Neural progenitor cell (in vitro differentiated cells): ENCODE results near the gene TWSG1. TPM values are rescaled to one million over a fixed set of nuclear protein-coding genes. Genes with fewer than 3 reads are reported as not detected.

Experiments used
- DNase-seq: peaks from one replicate; pipeline ENCODE4 v3.0.0-alpha.2; 2016; ENCODE audit warnings: low spot score
- H2AFZ ChIP-seq: fragments of 200-600 bp; sonication (generic); replicated peaks from 2 replicates; pipeline ENCODE4 v1.6.1; 2016; ENCODE audit warnings: antibody characterized with exemption
- H3F3A ChIP-seq: fragments of 200-600 bp; sonication (generic); 2 replicates; pipeline ENCODE4 v1.6.1; 2016; ENCODE audit warnings: antibody characterized with exemption, low read depth
- H3K27ac ChIP-seq: fragments of 200-600 bp; sonication (generic); 2 replicates; pipeline ENCODE4 v1.5.1; 2016; ENCODE audit warnings: mild to moderate bottlenecking
- H3K27me3 ChIP-seq: fragments of 200-600 bp; sonication (generic); 2 replicates; pipeline ENCODE4 v1.6.1; 2016; ENCODE audit warnings: mild to moderate bottlenecking, moderate library complexity
- H3K36me3 ChIP-seq: fragments of 200-600 bp; sonication (generic); 2 replicates; pipeline ENCODE4 v1.5.1; 2016
- H3K4me1 ChIP-seq: fragments of 200-600 bp; sonication (generic); 2 replicates; pipeline ENCODE4 v1.6.1; 2016; ENCODE audit warnings: mixed run types
- H3K4me2 ChIP-seq: fragments of 200-600 bp; sonication (generic); 2 replicates; pipeline ENCODE4 v1.6.1; 2016
- H3K4me3 ChIP-seq: fragments of 200-600 bp; sonication (generic); 2 replicates; pipeline ENCODE4 v1.5.1; 2016
- H3K79me2 ChIP-seq: fragments of 200-600 bp; sonication (generic); 2 replicates; pipeline ENCODE4 v1.6.1; 2016; ENCODE audit warnings: low read depth
- H3K9ac ChIP-seq: fragments of 200-600 bp; sonication (generic); 2 replicates; pipeline ENCODE4 v1.6.1; 2016
- H3K9me3 ChIP-seq: fragments of 200-600 bp; sonication (generic); 2 replicates; pipeline ENCODE4 v1.5.1; 2016; ENCODE audit warnings: low read depth
- H4K20me1 ChIP-seq: fragments of 200-600 bp; sonication (generic); 2 replicates; pipeline ENCODE4 v1.6.1; 2016; ENCODE audit warnings: low read depth
- H3K27ac Mint-ChIP-seq: 3 replicates; pipeline ENCODE4 v1.8.0; 2021; ENCODE audit warnings: mixed read lengths
- H3K27me3 Mint-ChIP-seq: 2 replicates; pipeline ENCODE4 v1.8.0; 2022; ENCODE audit warnings: low read depth, mild to moderate bottlenecking, inconsistent platforms, moderate library complexity, mixed read lengths; ENCODE audit not compliant: insufficient read depth
- H3K36me3 Mint-ChIP-seq: 3 replicates; pipeline ENCODE4 v1.8.0; 2021; ENCODE audit warnings: mixed read lengths
- H3K4me1 Mint-ChIP-seq: 3 replicates; pipeline ENCODE4 v1.8.0; 2021; ENCODE audit warnings: mixed read lengths
- H3K4me3 Mint-ChIP-seq: 3 replicates; pipeline ENCODE4 v1.8.0; 2021; ENCODE audit warnings: mild to moderate bottlenecking, moderate library complexity, mixed read lengths
- H3K9me3 Mint-ChIP-seq: 3 replicates; pipeline ENCODE4 v1.8.0; 2020; ENCODE audit warnings: mixed read lengths
- EZH2 ChIP-seq: fragments of 200-600 bp; sonication (generic); IDR thresholded peaks from 2 replicates; pipeline ENCODE4 v1.6.1; 2017; ENCODE audit warnings: antibody characterized with exemption, mild to moderate bottlenecking, moderate library complexity
- EZH2phosphoT487 ChIP-seq: fragments of 200-600 bp; sonication (generic); IDR thresholded peaks from 2 replicates; pipeline ENCODE4 v1.6.1; 2017; ENCODE audit warnings: antibody characterized with exemption
- total RNA-seq: library from RNA; depleted of rRNA; stranded (reverse); fragments of >200 nt; gene quantifications from 2 replicates; pipeline ENCODE4 v1.2.3, GENCODE V29; 2015; ENCODE audit warnings: low replicate concordance
- TF ChIP-seq, protein P1 (sequence below): fragments of 200-600 bp; sonication (generic); IDR thresholded peaks from 2 replicates; pipeline ENCODE4 v1.5.1; 2017; ENCODE audit warnings: antibody characterized with exemption, mild to moderate bottlenecking

TWSG1 gene
- total RNA-seq, 1 donor from 2014 or later = 87.9 TPM

- H3K4me3 Mint-ChIP-seq = no peak overlapping the region
- peaks cover 2% of the 10 kb centered on the region for H3K36me3 Mint-ChIP-seq
- no peaks in the 10 kb centered on the region for H4K20me1 ChIP-seq
- H2AFZ ChIP-seq = no peak overlapping the region
- H3K36me3 ChIP-seq = no peaks in the 10 kb centered on the region
- peaks cover 4% of the 10 kb centered on the region for H3K27me3 Mint-ChIP-seq
- H3K9me3 ChIP-seq = no peaks in the 10 kb centered on the region
- H3K4me3 ChIP-seq = no peak overlapping the region
- H3K79me2 ChIP-seq = no peaks in the 10 kb centered on the region
- no peaks in the 10 kb centered on the region for H3F3A ChIP-seq
- peaks cover 14% of the 10 kb centered on the region for H3K9me3 Mint-ChIP-seq
- TF ChIP-seq EZH2phosphoT487 (no peak), EZH2 (no peak)
- TF ChIP-seq, protein P1, sequence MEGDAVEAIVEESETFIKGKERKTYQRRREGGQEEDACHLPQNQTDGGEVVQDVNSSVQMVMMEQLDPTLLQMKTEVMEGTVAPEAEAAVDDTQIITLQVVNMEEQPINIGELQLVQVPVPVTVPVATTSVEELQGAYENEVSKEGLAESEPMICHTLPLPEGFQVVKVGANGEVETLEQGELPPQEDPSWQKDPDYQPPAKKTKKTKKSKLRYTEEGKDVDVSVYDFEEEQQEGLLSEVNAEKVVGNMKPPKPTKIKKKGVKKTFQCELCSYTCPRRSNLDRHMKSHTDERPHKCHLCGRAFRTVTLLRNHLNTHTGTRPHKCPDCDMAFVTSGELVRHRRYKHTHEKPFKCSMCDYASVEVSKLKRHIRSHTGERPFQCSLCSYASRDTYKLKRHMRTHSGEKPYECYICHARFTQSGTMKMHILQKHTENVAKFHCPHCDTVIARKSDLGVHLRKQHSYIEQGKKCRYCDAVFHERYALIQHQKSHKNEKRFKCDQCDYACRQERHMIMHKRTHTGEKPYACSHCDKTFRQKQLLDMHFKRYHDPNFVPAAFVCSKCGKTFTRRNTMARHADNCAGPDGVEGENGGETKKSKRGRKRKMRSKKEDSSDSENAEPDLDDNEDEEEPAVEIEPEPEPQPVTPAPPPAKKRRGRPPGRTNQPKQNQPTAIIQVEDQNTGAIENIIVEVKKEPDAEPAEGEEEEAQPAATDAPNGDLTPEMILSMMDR = no peak
- no peak overlapping the region for H3K9ac ChIP-seq
- H3K4me2 ChIP-seq = no peak overlapping the region
- no peak overlapping the region for H3K27ac ChIP-seq
- no peak for DNase-seq
- H3K27ac Mint-ChIP-seq = no peak overlapping the region
- no peaks in the 10 kb centered on the region for H3K4me1 Mint-ChIP-seq
- no peaks in the 10 kb centered on the region for H3K4me1 ChIP-seq
- no peaks in the 10 kb centered on the region for H3K27me3 ChIP-seq
Observed at GRCh38 chr18:9304388-9305070, 30.0 kb upstream of the TWSG1 start.

- Mint-ChIP-seq H3K4me3 (no peak overlapping the region), H3K27me3 (peaks cover 8% of the 10 kb centered on the region), H3K4me1 (no peaks in the 10 kb centered on the region), H3K36me3 (peaks cover 6% of the 10 kb centered on the region), H3K9me3 (peaks cover 3% of the 10 kb centered on the region), H3K27ac (no peak overlapping the region)
- H3K27me3 ChIP-seq = no peaks in the 10 kb centered on the region
- H3K4me3 ChIP-seq = no peak overlapping the region
- no peaks in the 10 kb centered on the region for H3K9me3 ChIP-seq
- no peak overlapping the region for H3K27ac ChIP-seq
- H3K36me3 ChIP-seq = no peaks in the 10 kb centered on the region
- no peak overlapping the region for H3K4me2 ChIP-seq
- H3K79me2 ChIP-seq = no peaks in the 10 kb centered on the region
- no peak overlapping the region for H2AFZ ChIP-seq
- no peak for TF ChIP-seq EZH2phosphoT487
- TF ChIP-seq, protein P1 = no peak
- TF ChIP-seq EZH2 = no peak
- H3K9ac ChIP-seq = no peak overlapping the region
- DNase-seq = no peak
- no peaks in the 10 kb centered on the region for H4K20me1 ChIP-seq
- H3K4me1 ChIP-seq = no peaks in the 10 kb centered on the region
- H3F3A ChIP-seq = no peaks in the 10 kb centered on the region
Observed at GRCh38 chr18:9319333-9319732, 15.2 kb upstream of the TWSG1 start.

- Histone ChIP-seq H3K9ac (no peak overlapping the region), H3K27me3 (no peaks in the 10 kb centered on the region), H4K20me1 (no peaks in the 10 kb centered on the region), H3K4me1 (no peaks in the 10 kb centered on the region), H3F3A (no peaks in the 10 kb centered on the region), H3K36me3 (no peaks in the 10 kb centered on the region), H3K79me2 (no peaks in the 10 kb centered on the region), H3K27ac (no peak overlapping the region), H3K4me3 (no peak overlapping the region), H2AFZ (no peak overlapping the region), H3K4me2 (no peak overlapping the region), H3K9me3 (no peaks in the 10 kb centered on the region)
- Mint-ChIP-seq H3K9me3 (no peaks in the 10 kb centered on the region), H3K4me3 (no peak overlapping the region), H3K27me3 (peaks cover 6% of the 10 kb centered on the region), H3K36me3 (peaks cover 5% of the 10 kb centered on the region), H3K27ac (no peak overlapping the region), H3K4me1 (no peaks in the 10 kb centered on the region)
- no peak for DNase-seq
- TF ChIP-seq EZH2 = no peak
- TF ChIP-seq, protein P1 = no peak
- no peak for TF ChIP-seq EZH2phosphoT487
Observed at GRCh38 chr18:9321017-9321452, 13.5 kb upstream of the TWSG1 start.
